ENCODE data around the gene LRRC40. TPM values are rescaled to one million over a fixed set of nuclear protein-coding genes. Genes with fewer than 3 reads are reported as not detected.

Gene LRRC40
- total RNA-seq, 2 donors from 2014 or later: 26.8 to 29.2 TPM

DNA sequence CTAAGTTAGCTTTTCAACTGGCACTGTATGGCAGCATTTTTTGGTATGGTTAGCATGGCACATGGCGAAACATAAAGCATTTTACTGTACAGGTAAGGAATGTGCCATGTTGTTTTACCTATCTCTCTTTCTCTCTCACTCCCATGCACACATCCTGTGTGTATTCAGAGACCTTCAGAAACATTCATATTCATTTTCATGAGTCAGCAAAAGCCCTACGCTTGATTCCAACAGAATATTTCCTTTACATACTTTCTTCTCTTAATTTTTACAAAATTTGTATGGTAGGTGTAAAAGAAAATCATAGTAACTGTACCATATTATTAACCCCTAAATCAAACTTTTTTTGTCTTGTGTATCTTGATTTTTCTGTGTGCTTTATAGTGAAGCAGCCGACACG lies 26.1 kb upstream of the LRRC40 start:
- WGBS, 2 experiments (ENCODE audit: insufficient coverage in 1 of 2, insufficient read length in 1 of 2): 97 to 100% methylated on average over 1 to 4 of the region's 4 CpGs
- no peak overlapping the region for H3K4me3 ChIP-seq (ENCODE audit: low read length)
- TF ChIP-seq CTCF (conservative IDR thresholded peaks at IDR 0.05): no peak
- Mint-ChIP-seq H3K27ac (peak overlapping the region; percentile 52), H3K27me3 (ENCODE audit: insufficient read depth) (no peaks in the 10 kb centered on the region), H3K9me3 (no peaks in the 10 kb centered on the region), H3K4me3 (no peak overlapping the region), H3K4me1 (peaks cover 11% of the 10 kb centered on the region), H3K36me3 (ENCODE audit: low read depth) (peaks cover 75% of the 10 kb centered on the region)
- no peak overlapping the region for H3K27ac ChIP-seq (ENCODE audit: low read depth, low read length)
- H3K36me3 ChIP-seq (ENCODE audit: control insufficient read depth, insufficient read depth, low read length): peaks cover 91% of the 10 kb centered on the region
- no peaks in the 10 kb centered on the region for H3K9me3 ChIP-seq (ENCODE audit: control insufficient read depth, low read length)
- H3K4me1 ChIP-seq (ENCODE audit: control insufficient read depth, insufficient read depth, low read length): peaks cover 10% of the 10 kb centered on the region
- no peak for DNase-seq
- no peak overlapping the region for H3K9ac ChIP-seq (ENCODE audit: extremely low read depth, low read length, poor library complexity, severe bottlenecking)
- no peaks in the 10 kb centered on the region for H3K27me3 ChIP-seq (ENCODE audit: control insufficient read depth, insufficient read depth, low read length, poor library complexity, severe bottlenecking)

GRCh38 chr1:70228670-70229069 lies 23.3 kb upstream of the LRRC40 start:
- H3K9me3 Mint-ChIP-seq: no peaks in the 10 kb centered on the region
- no peaks in the 10 kb centered on the region for H3K27me3 ChIP-seq (ENCODE audit: control insufficient read depth, insufficient read depth, low read length, poor library complexity, severe bottlenecking)
- H3K36me3 Mint-ChIP-seq (ENCODE audit: low read depth): peaks cover 66% of the 10 kb centered on the region
- no peak overlapping the region for H3K4me3 ChIP-seq (ENCODE audit: low read length)
- H3K9me3 ChIP-seq (ENCODE audit: control insufficient read depth, low read length): no peaks in the 10 kb centered on the region
- H3K4me3 Mint-ChIP-seq: no peak overlapping the region
- H3K4me1 Mint-ChIP-seq: peaks cover 32% of the 10 kb centered on the region
- no peaks in the 10 kb centered on the region for H3K27me3 Mint-ChIP-seq (ENCODE audit: insufficient read depth)
- no peak overlapping the region for H3K27ac ChIP-seq (ENCODE audit: low read depth, low read length)
- peaks cover 83% of the 10 kb centered on the region for H3K36me3 ChIP-seq (ENCODE audit: control insufficient read depth, insufficient read depth, low read length)
- TF ChIP-seq CTCF (conservative IDR thresholded peaks at IDR 0.05): no peak
- H3K9ac ChIP-seq (ENCODE audit: extremely low read depth, low read length, poor library complexity, severe bottlenecking): no peak overlapping the region
- no peak overlapping the region for H3K27ac Mint-ChIP-seq
- WGBS, 2 experiments (ENCODE audit: insufficient coverage in 1 of 2, insufficient read length in 1 of 2): 93% methylated on average over 1 of the region's 2 CpGs; no CpG with 5 or more reads in 1 of the 2 experiments
- peaks cover 21% of the 10 kb centered on the region for H3K4me1 ChIP-seq (ENCODE audit: control insufficient read depth, insufficient read depth, low read length)
- no peak for DNase-seq

DNA sequence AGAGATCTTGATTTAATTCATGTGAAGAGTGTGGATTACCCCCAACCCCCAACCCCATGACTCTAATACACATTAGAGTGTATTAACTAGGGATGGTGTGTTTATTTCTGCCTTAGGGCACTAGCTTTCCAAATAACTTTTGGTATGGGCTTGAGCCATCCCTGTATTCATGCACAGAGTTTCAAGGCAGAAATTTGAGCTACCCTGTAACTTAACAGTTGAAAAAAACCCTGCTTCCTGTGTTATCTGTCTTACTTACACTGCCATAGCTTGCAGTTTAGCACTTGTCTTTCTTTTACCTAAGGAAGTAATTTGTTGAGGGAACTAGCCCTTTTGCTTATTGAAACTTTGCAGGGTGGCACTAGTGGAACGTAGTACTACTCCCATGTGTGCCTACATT lies 22.1 kb upstream of the LRRC40 start:
- Mint-ChIP-seq H3K4me3 (no peak overlapping the region), H3K27me3 (ENCODE audit: insufficient read depth) (no peaks in the 10 kb centered on the region), H3K36me3 (ENCODE audit: low read depth) (peaks cover 62% of the 10 kb centered on the region), H3K4me1 (peaks cover 39% of the 10 kb centered on the region), H3K27ac (peak overlapping the region; percentile 82), H3K9me3 (no peaks in the 10 kb centered on the region)
- WGBS, 2 experiments (ENCODE audit: insufficient coverage in 1 of 2, insufficient read length in 1 of 2): 90% methylated on average over 1 of the region's 1 CpG; no CpG with 5 or more reads in 1 of the 2 experiments
- no peak overlapping the region for H3K4me3 ChIP-seq (ENCODE audit: low read length)
- no peaks in the 10 kb centered on the region for H3K9me3 ChIP-seq (ENCODE audit: control insufficient read depth, low read length)
- H3K27ac ChIP-seq (ENCODE audit: low read depth, low read length): no peak overlapping the region
- peaks cover 82% of the 10 kb centered on the region for H3K36me3 ChIP-seq (ENCODE audit: control insufficient read depth, insufficient read depth, low read length)
- H3K9ac ChIP-seq (ENCODE audit: extremely low read depth, low read length, poor library complexity, severe bottlenecking): no peak overlapping the region
- no peak for TF ChIP-seq CTCF (conservative IDR thresholded peaks at IDR 0.05)
- no peaks in the 10 kb centered on the region for H3K27me3 ChIP-seq (ENCODE audit: control insufficient read depth, insufficient read depth, low read length, poor library complexity, severe bottlenecking)
- H3K4me1 ChIP-seq (ENCODE audit: control insufficient read depth, insufficient read depth, low read length): peaks cover 23% of the 10 kb centered on the region
- no peak for DNase-seq

Measured in endodermal cell (in vitro differentiated cells).